Activated CD4-positive, CD25-positive, alpha-beta regulatory T cell treated with anti-CD3 and anti-CD28 coated beads, Interleukin-2, amount 50 U/mL, for 24 hours (primary cell): ENCODE data around the gene NRF1.
"Not testable (repeated sequence)": the region's sequence is repeated elsewhere in the genome, so short reads cannot be mapped to it uniquely, and the experiment has no call there.

Source experiments
- ATAC-seq, 2 donors: fragments of 150-1000 bp; cut with Tn5 transposase; one replicate each; pipeline ENCODE4 v1.10.0; 2021; ENCODE audit warnings: mild to moderate bottlenecking in 1 of 2, moderate library complexity in 1 of 2

Gene NRF1

DNA sequence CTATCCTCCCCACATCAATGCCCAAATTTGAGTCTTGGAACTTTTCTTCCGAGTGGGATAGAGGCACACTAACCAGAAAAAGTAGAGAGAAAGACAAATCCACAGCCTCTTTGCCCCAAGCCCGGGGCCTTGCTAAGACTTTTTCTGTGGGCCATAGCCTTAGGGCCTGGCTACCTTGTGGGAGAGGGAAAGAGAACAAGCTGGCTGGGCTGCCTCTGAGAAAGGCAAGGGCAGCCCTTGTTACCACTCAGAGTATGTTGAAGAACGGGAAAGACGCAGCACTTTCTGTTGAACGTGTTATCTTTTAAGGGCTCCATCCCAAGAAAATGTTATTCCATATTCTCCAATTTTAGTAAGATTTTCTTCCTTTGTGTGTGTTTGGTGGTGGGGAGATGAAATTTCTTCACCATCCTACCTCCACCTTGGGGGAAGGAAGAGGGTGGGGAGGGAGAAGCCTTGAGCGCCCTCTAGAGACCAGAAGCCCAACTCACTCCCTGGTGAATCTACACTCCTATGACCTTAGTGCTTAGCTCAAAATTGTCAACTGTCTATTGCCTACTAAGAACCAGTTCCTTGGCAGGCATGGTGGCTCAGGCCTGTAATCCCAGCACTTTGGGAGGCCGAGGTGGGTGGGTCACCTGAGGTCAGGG lies 3.9 kb upstream of the NRF1 start:
- no peak for ATAC-seq

DNA sequence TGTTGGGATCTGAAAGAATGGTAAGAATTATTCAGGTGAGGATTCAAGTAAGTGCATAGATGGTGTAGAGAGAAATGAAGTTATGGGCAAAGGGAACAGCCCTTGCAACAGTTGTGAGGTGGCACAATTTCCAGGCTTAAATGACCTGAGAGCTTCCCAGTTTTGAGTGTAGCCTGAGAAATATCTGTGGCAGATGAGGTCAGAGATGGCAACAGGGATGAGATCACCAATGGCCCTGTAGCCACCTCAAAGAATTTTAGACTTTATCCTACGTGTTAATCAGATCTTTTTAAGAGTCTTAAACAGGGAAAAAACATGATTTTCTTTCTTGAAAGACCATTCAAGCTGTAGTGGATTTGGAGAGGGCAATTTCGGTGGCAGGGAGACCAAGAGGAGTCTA lies 1.9 kb upstream of the NRF1 start:
- no peak for ATAC-seq

DNA sequence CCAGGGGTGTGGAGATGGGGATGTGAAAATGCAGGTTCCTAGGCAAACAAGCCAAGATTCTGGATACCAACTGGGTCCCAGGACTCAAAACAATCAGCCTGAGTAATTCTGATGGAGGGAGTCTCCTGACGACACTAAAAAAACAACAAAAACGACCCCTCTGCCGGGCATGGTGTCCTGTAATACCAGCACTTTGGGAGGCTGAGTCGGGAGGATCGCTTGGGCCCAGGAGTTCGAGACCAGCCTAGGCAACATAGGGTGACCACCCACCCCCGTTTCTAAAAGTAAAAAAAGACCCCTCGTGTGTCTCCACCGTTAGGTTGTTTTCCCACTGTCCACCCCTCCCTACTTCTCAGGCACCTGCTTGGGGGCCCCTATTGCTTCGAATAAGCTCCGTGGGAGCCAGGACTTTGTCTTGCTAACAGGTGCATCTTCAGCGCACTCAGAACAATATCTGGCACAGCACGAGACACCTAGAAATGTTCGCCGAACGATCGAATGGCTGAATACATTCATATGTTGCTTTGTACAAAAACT lies 743 bp upstream of the NRF1 start:
- no peak for ATAC-seq

DNA sequence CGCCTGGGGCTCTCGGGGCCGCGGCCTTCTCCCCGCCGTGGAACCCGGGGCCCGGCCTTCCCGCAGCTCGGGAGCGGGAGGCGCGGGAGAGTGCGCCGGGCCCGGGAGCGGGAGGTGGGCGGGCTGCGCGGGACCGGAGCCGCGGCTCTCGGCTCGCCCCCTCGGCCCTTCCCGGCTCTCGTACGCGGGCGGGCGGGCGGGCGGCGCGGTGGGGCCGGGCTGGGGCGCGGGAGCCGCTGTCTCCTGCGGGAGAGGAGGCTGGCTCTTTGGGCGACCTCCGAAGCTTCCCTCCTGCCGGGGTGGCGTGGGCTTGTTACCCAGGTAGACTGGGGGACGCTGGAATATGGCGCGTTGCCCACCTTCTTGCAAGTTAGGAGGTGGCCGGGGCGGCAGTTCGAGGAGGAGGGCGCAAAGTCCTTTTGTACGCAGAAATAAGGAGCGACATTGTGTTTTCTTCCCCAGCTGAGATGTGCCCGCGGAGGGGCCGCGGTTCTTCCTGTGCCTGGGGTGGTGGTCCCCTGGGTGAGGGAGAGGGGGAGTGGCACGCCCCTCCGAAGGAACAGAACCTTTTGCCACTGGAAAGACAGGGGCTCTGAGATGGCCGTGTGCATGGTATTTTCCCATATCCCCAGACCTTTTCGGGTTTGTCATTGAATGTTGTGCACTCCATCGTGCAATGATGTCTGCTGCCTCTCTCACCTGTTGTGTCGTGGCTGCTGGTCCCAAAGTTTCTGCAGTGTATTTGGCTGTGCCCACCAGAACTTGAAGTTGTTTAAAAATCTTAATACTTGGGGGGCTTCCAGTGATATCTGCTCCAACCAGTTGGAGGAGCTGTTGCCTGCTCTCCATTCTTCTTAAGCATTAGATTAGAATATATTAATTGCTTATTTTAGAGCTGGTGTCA lies 844 bp downstream of the NRF1 start:
- peak in 1 of 2 donors; percentile 8 for ATAC-seq

DNA sequence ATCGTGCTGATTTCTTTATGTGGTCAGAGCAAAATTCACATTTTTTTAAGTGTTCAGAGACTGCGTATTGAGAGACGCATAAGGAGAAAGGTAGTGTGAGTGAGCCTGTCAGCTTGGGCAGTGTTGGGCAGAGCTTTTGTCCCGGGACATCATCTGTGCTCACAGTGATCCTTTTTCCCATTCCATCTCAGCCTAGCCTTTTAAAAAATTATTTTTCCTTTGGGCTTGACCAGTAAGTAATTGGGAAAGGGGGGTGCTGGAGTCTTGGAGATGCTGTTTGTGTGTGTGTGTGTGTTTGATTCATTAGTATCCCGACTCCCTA lies 1.5 kb downstream of the NRF1 start:
- no peak for ATAC-seq

DNA sequence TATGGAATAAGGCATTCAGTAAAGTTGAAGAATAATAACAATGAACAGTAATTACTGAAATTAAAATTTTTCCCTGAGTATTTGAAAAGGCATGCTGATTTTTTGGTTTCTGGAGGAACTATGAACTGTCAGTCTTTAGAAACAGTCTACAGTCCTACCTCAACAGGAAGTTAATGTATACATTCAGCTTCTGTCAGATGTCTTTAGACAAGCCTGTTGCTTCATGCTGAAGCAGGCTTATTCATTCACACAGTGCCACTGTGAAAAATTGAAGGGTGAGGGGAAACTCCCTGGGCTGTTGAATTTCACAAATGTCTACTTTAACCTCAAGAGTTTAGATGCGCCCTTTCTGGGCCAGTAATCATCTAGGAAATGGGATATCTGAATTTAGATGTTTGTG lies 3.5 kb downstream of the NRF1 start:
- peak; percentile 22 to 37 for ATAC-seq

DNA sequence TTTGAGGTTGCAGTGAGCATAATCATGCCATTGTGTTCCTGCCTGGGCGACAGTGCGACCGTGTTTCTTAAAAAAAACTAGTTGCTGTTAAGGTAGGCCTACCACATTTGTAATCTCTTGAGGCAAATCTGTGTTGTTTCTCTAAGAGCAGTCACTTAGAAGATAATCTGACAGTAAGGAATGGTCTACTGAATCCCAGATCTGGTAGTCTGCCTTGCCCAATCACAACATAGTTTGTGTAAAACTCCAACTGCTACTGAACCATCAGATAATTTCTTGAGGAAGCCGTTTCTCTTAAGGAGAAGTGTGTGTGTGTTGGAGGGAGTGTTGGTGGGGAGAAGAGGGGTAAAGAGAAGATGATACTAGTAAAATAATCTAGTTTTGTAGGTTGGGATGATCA lies 5.0 kb downstream of the NRF1 start:
- ATAC-seq: no peak

DNA sequence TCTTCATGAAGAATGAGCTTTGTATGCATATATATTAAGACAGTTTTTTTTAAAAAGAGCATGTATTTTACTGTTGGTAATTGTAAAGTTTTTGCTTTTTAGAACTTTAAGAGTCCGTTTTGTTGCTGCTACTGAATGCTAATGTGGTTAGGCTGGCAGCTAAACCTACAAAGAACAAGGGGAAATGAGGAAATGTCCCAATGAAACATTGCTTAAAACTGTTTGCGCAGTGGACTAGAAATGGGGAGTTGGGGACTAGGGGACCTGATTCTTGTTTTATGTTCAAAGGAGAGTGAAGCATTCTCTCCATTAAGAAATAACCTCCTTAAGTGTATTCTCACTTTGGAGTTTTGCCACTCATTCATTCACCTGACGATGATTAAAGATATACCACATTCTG lies 5.7 kb downstream of the NRF1 start:
- ATAC-seq: no peak

DNA sequence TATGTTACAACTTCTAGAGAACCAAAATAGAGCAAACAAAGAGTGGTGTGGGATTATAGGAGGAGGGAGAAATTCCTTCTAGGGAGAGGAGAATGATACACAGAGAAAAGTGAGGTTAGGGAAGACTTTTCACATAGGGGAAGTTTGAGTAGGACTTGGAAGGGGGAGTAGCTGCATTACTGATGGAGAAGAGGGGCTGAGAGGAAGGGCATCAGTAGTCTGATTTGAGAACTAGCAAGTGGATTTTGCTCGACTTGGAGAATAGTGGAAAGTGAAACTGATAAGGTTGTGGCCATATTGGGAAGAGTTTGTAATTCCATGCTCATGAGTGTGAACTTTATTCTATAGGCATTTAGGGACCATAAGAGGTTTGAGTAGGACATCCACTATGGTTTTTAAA lies 6.1 kb downstream of the NRF1 start:
- ATAC-seq: no peak

DNA sequence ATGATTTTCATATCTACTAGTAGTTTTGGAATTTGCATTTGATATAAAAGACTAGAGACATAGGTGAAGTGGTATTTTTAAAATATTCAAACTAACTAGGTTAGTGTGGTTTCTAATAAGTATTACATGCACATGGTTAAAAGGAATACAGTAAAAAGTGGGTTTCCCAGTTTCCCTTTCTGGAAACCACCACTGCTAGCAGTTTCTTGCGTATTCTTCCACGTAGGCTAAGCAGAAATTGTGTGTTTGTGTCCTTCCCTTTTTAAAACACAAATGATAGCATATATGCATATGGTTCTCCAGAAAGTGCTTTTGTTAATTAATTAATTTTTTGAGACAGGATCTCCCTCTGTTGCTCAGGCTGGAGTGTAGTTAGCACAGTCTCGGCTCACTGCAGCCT lies 15.4 kb downstream of the NRF1 start:
- ATAC-seq: no peak

DNA sequence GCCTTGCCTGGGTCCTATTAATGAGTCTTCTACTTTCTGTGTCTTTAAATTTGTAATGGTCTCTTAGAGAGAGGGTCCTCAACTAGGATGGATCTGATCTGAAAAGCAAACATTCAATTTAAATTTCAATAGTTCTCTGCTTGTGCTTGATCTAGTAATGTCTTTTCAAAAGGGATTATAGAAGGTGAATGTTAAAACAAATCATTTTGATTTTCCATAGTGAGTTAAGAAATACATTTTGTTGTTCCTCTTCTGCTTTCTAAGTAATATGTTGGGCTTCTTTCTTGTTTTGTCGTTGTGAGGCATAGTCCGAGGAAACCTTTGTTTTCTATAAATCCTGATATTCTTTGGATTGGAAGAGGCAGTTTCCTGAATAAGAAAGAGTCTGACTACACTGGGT lies 18.8 kb downstream of the NRF1 start:
- no peak for ATAC-seq

DNA sequence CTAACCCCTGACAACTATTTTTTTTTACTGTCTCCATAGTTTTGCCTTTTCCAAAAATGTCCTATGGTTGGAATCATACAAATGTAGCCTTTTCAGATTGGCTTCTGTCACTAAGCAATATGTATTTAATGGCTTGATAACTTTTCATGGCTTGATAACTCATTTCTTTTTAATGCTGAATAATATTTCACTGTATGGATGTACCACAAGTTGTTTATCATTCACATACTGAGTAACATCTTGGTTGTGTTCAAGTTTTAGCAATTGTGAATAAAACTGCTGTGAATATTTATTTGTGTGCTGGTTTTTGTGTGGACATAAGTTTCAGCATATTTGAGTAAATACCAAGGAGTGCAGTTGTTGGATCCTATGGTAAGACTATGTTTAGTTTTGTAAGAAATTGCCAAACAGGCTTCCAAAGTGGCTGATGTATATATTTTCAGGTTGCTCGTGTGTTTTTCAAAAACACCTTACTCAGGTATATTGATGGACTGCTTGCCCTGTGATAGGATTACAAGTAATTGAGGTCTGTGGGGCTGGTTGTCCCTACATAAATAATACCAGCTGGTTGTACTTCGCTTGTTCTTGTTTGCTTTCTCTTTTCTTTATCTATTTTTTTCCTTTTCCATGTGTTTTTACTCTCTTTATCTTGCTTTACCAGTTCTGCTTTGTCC lies 23.0 kb downstream of the NRF1 start:
- ATAC-seq: no peak

DNA sequence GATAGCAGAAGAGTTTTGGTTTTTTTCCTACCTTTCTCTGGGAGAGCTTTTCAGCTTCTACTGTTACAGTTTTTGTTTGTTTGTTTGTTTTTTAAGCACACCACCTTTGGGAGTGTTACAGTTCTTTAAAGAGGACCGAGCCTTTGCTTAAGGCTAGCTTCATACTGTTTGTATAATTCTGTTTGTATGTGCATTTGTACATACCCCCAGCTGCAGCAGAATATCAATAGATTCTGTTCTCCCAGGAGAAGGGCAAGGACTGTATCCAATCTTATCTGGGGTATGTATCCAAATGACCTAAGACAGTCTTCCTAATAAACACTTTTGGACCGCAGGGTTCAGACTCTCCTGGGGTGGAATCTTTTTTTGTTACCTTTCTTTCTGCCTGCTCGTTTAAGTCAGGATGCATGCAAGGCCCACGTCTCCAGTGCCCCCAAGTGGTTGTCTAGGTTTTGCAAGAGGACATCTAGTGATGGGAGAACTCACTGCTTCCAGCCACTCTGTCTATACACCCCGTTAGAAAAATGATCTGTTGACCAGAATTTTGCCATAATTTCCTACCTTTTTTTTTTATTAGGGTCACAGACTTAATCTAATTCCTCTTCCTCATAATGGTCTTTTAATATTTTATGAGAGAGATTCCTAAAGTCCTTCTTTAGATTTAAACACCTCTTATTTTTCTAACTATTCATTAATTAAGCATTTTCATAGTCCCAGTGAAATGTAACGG lies 23.9 kb downstream of the NRF1 start:
- ATAC-seq: peak; percentile 92 to 94

DNA sequence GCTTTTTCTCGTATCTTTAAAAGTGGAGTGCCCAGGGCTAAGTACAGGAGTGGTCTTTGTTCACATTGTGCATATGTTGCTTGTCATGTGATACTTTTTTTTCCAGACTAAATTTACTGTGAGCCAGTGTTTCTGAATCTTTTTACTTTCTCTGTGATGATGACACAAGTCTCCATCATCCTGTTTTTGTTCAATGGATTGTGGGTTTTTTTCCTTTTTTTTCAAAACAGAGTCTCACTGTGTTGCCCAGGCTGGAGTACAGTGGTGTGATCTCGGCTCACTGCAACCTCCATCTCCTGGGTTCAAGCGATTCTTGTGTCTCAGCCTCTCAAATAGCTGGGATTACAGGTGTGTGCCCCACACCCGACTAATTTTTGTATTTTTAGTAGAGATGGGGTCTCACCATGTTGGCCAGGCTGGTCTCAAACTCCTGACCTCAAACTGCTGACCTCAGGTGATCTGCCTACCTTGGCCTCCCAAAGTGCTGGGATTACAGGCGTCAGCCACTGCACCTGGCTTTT lies 24.6 kb downstream of the NRF1 start:
- not testable (repeated sequence) for ATAC-seq

DNA sequence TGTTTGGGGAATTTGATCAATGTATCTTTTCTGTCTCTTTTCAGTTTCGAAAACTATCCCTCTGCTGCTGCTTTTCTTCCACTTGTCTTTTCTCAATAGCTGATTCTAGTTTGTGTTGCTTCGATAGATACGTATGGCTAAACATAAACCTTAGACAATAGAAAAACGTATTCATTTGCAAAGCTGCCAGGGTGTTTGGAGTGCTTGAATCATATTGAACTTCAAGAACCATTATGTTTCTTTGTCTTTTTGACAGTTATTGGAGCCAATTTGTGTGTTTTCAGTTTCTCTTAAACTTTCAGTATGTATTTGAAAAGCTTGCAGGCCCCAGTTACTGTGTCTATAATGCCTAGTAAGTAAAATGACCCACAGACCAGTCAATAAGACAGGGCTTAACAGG lies 25.1 kb downstream of the NRF1 start:
- no peak for ATAC-seq

DNA sequence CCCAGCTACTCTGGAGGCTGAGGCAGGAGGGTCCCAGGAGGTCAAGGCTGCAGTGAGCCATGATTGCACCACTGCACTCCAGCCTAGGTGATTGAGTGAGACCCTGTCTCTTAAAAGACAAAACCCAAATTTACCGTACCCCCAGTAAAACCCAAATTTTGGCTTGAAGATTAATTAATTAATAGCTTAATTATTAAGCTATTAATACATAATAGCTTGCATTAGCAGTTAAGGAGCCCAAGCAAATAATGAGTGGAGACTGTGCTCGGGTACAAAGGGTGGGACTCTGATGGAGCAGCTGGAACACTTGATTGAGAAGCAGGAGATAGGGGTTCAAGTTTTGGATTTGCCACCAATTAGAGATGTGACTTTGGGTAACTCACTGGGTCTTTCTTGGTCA lies 28.9 kb downstream of the NRF1 start:
- no peak for ATAC-seq

DNA sequence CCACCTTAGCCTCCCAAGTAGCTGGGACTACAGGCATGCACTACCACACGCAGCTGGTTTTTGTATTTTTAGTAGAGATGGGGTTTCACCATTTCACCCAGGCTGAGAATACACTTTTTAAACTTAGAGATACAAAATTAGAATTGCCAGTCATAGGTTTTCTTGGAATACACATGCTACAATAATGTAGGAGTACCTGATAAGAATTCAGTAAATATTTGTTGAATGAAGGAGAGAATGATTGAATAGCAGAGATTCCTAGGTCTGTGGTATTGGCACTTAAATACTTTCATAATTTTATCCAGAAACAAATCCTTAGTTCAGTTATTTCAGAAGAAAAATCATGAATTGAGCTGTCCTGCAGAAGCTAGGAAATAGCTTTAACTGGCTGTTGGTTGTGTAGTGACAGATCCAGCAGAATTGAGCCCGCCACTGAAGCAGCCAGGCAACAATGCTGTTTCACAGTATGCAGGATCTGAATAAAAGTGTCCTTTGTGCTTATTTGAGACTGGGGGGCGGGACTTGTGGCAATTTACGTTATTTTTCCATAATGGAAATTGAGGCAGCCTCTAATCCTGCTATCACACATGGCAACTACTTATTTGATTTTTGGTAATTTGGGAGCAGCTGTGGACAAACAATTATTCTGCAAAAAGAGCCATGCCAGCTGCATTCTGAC lies 31.5 kb downstream of the NRF1 start:
- ATAC-seq: no peak

DNA sequence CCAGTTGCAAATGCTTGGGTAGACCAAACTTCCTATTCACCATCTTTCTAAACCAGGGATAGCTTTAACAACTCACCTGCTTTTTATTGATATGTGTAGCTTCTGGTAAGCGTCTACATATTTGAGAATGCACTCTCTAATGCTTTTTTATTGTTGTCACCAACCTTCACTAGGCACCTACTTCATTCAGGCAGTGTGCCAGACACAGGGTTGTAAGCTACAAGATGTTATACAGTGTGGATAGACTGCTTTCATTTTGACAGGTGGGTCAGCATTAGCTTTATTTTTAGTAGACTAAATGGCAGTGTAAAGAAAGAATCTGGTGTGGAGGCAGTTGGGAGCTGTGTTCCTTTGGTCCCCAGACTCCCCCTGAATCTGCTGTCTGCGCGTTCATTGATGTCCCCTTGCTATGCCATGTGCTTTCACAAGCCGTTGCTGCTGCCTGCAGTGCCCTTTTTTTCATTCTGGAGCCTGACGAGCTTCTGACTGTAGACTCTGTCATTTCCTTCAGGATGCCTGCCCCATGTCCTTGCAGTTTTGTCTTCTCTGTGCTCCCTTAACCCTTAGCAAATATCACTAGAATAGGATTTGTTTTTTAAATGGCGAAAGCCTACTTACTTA lies 32.1 kb downstream of the NRF1 start:
- no peak for ATAC-seq

DNA sequence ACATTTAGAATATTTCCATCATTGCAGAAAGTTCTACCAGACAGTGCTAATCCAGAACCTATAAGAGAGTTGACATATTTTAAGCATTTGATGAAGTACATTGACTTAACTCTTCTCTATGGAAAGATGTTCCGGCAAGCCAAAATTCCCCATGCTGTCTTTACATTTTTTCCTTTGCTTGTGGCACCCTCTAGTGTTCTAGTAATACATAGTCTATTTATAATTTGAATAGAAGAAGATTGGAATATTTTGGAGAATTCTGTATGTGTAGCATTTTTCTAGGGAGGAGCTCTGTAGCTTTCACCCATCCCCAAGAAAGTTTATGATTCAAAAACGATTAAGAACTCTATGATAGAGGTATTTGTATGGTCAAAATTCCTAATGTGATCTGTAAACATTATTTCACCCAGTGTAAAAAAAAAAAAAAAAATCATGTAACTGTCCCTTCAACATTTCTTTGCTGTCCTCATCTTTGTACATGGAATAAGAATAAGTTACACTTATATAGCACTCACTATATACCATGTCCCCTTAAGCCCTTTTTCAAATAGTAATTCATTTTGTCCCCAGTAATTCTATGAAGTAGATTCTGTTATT lies 33.2 kb downstream of the NRF1 start:
- no peak for ATAC-seq

DNA sequence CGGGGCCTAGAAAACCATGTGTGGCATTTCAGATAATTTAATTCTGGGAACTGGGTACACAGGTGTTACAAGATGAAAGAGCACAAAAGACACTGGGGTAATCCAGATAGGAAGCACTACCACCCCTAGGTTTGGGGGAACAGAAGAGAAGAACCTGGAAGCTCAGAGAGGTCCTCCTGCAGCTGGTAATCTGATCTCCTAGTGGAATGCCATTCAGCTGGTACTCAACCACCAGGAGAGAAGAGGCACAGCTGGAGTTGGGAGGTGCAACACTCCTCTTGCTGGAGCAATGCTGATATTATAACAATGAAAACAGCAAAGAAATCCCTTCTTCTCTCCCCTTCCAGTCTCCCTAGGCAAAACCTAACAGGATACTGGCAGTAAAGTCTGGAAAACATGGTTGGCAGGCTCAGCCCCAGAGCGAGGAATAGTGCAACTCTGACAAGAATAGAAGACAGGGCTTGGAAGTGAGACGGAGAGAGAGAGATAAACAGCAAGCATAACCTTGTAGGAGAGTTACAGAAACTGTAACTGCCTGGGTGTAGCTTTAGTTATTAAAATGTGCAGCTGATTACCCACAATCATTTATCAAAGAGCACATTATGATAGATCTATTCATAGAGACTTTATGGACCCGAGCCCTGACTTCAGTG lies 35.0 kb downstream of the NRF1 start:
- no peak for ATAC-seq
